ENCODE data around the gene OGN.

The OGN gene

DNA sequence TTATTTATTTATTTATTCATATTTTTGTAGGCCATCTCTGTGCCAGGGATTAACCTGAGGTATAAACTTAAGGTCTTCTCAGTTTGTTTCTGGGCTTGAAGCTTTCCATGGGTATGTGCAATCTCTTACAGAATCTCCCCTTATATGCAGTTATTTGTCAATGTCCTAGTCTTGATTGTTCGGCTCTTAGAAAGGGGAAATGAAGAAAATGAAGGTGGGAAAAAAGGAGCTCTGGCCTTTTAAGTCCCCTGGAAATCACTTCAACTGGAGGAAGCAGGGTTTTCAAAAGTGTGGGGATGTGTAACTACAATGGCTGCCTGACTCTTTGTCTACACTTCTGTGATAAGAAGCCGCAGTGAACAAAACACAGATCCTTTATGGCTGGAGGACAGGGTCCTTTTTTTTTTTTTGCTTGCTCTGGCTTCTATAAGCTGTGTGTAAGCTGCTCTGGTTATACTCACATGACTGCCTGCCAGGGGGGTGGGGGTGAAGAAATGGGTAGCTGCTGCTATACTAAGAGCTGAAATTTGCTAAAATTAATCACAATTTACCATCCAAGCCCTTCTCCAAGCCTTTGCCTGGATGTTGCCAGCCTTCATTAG is 44.9 kb downstream of the OGN start:
- no peak for DNase-seq (ENCODE audit: low read depth)
- H3K4me3 ChIP-seq (ENCODE audit: low read depth, low read length): no peak overlapping the region

GRCh38 chr9:92353051-92353450 is 51.3 kb downstream of the OGN start:
- no peak for DNase-seq (ENCODE audit: low read depth)
- H3K4me3 ChIP-seq (ENCODE audit: low read depth, low read length): no peak overlapping the region

DNA sequence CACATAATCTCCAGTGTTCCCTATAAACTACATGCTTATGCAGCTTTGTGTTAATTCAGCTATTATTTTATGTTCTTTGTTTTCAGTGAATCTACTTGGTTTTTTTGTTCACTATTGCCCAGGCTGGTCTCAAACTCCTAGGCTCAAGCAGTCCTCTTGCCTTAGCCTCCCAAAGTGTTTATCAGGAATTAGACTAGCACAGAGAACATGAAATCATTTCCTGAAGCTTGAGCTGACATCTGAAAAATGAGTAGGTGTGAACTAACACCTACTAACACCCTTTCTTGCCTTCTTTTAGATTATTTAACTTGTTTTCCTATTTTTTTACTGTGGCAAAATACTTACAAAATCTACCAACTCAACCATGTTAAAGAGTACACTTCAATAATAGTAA is 53.6 kb downstream of the OGN start:
- H3K4me3 ChIP-seq (ENCODE audit: low read depth, low read length): no peak overlapping the region
- no peak for DNase-seq (ENCODE audit: low read depth)

DNA sequence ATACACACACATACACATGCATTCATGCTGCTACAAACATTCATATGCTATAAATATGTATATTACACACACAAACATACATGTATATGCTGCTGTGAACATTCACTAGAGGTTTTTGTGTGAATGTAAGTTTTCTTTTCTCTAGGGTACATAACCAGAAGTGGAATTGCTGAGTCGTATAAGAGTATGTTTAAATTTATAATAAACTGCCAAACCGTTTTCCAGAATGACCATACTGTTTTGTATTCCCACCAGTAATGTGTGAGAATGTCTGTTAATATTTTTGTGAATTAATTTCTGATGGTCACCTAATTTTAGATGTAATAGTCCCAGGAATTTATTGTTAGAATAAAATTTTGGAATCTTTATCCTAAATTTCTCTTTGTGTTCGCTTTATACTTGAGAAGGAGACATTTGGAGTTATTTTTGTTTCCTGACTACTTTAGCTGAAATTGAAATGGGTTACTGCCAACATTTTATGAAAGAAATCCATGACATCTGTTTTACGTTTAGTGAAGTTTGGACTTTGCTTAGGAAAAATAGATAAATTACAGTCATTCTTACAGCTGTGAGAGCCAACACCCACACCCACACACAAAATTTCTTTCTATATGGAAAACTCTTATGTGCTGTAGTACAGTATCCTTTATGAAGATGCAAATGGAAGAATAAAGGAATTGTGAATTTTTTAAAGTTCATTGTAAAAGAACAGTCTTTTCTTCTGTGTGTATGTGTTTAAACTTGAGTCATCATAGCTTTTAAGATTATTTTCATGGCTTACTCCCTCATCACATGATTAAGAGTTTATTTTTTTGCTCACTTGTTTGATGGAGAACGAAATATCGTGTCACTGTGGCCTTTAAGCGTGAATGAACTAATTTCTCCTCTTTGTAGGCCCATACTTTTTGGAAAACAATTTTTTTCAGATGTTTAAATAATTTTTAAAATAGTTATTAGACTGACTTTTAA is 54.3 kb downstream of the OGN start:
- peak; percentile 12 for DNase-seq (ENCODE audit: low read depth)
- H3K4me3 ChIP-seq (ENCODE audit: low read depth, low read length): no peak overlapping the region

- H3K4me3 ChIP-seq (ENCODE audit: low read depth, low read length): no peak overlapping the region
- DNase-seq (ENCODE audit: low read depth): no peak
These were observed 58.8 kb downstream of the OGN start for GRCh38 chr9:92345582-92345981.

GRCh38 chr9:92342825-92343488 is 61.4 kb downstream of the OGN start:
- H3K4me3 ChIP-seq (ENCODE audit: low read depth, low read length): no peak overlapping the region
- no peak for DNase-seq (ENCODE audit: low read depth)

- no peak for DNase-seq (ENCODE audit: low read depth)
- H3K4me3 ChIP-seq (ENCODE audit: low read depth, low read length): no peak overlapping the region
These were observed 62.8 kb downstream of the OGN start for GRCh38 chr9:92341578-92341977.

- no peak for DNase-seq (ENCODE audit: low read depth)
- no peak overlapping the region for H3K4me3 ChIP-seq (ENCODE audit: low read depth, low read length)
These were observed 71.1 kb downstream of the OGN start for GRCh38 chr9:92333282-92333634.

All from skeletal muscle cell (primary cell).